HEK293T (cell line): Measurements from ENCODE around the gene CD160.

Source experiments
- SP1 ChIP-seq: fragments of 450-650 bp; IDR thresholded peaks from 2 replicates; pipeline ENCODE4 v1.6.1; 2017
- SUZ12 ChIP-seq: fragments of 450-650 bp; IDR thresholded peaks from 2 replicates; pipeline ENCODE4 v1.6.1; 2016; ENCODE audit warnings: mild to moderate bottlenecking

- no peak for TF ChIP-seq SP1
- no peak for TF ChIP-seq SUZ12
Observed at GRCh38 chr1:145758116-145758515, 38.8 kb downstream of the CD160 start.
